GM06990 (cell line): Measurements from ENCODE around the gene ENO4.

ENCODE experiments used
- DNase-seq: peaks from one replicate; pipeline ENCODE4 v3.0.0-alpha.2; 2011; ENCODE audit not compliant: insufficient read length; ENCODE audit errors: extremely low read depth
- H3K27me3 ChIP-seq: replicated peaks from 2 replicates; pipeline ENCODE4 v1.6.0; 2011; ENCODE audit warnings: low read length; ENCODE audit not compliant: control insufficient read depth, insufficient read depth
- H3K36me3 ChIP-seq: 2 replicates; pipeline ENCODE4 v1.5.1; 2011; ENCODE audit warnings: low read length; ENCODE audit not compliant: control insufficient read depth, insufficient read depth
- H3K4me3 ChIP-seq: replicated peaks from 2 replicates; pipeline ENCODE4 v1.5.1; 2011; ENCODE audit warnings: low read depth, mild to moderate bottlenecking, control low read depth, low read length
- TF ChIP-seq, protein P1 (sequence below): IDR thresholded peaks from 2 replicates; pipeline ENCODE4 v1.5.1; 2011; ENCODE audit warnings: low read length, control low read depth, mild to moderate bottlenecking, inconsistent platforms; ENCODE audit not compliant: insufficient read depth, poor library complexity, severe bottlenecking

The ENO4 gene

DNA sequence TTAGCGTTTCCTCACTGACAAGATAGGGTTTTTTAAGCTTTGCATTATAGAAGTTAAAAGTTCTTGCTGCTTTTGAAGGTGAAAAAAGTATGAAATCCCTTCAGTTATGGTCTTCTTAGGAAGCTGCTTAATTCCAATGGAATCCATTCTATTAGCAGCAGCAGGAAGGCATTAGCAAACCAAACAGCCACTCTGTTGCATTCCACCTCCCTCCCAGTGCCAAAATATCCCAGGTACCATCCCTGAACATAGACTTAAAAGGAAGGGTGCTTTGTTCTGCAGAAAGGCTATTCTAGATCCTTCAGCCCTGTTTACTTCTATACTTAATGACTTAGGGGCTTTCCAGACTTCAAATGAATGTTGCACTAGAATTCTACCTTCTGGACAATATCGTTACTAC is 23.8 kb downstream of the ENO4 start:
- Histone ChIP-seq H3K27me3 (no peaks in the 10 kb centered on the region), H3K4me3 (no peak overlapping the region), H3K36me3 (no peaks in the 10 kb centered on the region)
- TF ChIP-seq, protein P1, sequence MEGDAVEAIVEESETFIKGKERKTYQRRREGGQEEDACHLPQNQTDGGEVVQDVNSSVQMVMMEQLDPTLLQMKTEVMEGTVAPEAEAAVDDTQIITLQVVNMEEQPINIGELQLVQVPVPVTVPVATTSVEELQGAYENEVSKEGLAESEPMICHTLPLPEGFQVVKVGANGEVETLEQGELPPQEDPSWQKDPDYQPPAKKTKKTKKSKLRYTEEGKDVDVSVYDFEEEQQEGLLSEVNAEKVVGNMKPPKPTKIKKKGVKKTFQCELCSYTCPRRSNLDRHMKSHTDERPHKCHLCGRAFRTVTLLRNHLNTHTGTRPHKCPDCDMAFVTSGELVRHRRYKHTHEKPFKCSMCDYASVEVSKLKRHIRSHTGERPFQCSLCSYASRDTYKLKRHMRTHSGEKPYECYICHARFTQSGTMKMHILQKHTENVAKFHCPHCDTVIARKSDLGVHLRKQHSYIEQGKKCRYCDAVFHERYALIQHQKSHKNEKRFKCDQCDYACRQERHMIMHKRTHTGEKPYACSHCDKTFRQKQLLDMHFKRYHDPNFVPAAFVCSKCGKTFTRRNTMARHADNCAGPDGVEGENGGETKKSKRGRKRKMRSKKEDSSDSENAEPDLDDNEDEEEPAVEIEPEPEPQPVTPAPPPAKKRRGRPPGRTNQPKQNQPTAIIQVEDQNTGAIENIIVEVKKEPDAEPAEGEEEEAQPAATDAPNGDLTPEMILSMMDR: no peak
- no peak for DNase-seq

DNA sequence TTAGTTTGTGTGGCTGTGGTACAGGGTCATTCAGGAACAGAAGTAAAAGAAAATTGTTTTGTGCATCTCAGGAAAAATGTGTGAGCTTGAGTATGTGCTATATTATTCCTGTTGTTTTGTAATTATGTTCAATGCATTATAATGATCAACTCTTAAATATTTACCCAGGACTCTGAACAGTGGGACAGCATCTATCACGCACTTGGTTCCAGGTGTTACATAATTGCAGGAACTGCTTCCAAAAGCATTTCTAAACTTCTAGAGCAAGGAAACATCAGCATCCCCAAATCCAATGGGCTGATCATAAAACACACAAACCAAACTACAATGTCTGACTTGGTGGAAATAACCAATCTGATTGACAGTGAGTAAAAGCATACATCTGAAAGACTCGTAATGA is 26.6 kb downstream of the ENO4 start:
- no peak for DNase-seq
- TF ChIP-seq, protein P1: no peak
- Histone ChIP-seq H3K4me3 (no peak overlapping the region), H3K27me3 (no peaks in the 10 kb centered on the region), H3K36me3 (no peaks in the 10 kb centered on the region)

GRCh38 chr10:116877391-116877790 is 28.1 kb downstream of the ENO4 start:
- no peak overlapping the region for H3K4me3 ChIP-seq
- H3K36me3 ChIP-seq: no peaks in the 10 kb centered on the region
- TF ChIP-seq, protein P1: no peak
- H3K27me3 ChIP-seq: no peaks in the 10 kb centered on the region
- DNase-seq: no peak

GRCh38 chr10:116878123-116878522 is 28.8 kb downstream of the ENO4 start:
- H3K36me3 ChIP-seq: no peaks in the 10 kb centered on the region
- H3K27me3 ChIP-seq: no peaks in the 10 kb centered on the region
- TF ChIP-seq, protein P1: no peak
- no peak overlapping the region for H3K4me3 ChIP-seq
- no peak for DNase-seq

DNA sequence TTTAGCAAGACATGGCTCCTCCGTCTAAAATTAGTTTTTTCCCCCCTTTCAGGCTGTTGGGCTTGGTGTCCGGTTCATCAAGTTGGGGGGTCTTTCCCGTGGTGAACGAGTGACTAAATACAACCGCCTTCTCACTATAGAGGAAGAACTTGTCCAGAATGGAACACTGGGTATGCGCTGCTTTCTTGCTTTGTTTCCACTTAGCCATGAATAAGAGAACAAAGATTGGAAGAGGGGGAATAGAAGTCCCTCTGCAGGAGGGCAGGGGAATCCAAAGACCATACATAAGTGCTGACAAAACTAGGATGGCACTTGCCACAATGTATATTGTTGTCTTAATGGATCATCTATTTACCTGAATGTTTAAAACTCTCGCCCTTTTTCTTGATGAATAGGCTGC is 30.5 kb downstream of the ENO4 start:
- TF ChIP-seq, protein P1: no peak
- Histone ChIP-seq H3K36me3 (no peaks in the 10 kb centered on the region), H3K27me3 (no peaks in the 10 kb centered on the region), H3K4me3 (no peak overlapping the region)
- no peak for DNase-seq
